DMS114 treated with DMSO at 0.1 percent for 48 hours (cell line): Measurements from ENCODE around the gene ZNF451.
"Not testable (repeated sequence)": the region's sequence is repeated elsewhere in the genome, so short reads cannot be mapped to it uniquely, and the experiment has no call there.

Source experiments
- DNase-seq: peaks from one replicate; lab custom pipeline; 2025; ENCODE audit not compliant: unreplicated experiment; lab: John Stamatoyannopoulos, UW

Gene ZNF451, protein sequence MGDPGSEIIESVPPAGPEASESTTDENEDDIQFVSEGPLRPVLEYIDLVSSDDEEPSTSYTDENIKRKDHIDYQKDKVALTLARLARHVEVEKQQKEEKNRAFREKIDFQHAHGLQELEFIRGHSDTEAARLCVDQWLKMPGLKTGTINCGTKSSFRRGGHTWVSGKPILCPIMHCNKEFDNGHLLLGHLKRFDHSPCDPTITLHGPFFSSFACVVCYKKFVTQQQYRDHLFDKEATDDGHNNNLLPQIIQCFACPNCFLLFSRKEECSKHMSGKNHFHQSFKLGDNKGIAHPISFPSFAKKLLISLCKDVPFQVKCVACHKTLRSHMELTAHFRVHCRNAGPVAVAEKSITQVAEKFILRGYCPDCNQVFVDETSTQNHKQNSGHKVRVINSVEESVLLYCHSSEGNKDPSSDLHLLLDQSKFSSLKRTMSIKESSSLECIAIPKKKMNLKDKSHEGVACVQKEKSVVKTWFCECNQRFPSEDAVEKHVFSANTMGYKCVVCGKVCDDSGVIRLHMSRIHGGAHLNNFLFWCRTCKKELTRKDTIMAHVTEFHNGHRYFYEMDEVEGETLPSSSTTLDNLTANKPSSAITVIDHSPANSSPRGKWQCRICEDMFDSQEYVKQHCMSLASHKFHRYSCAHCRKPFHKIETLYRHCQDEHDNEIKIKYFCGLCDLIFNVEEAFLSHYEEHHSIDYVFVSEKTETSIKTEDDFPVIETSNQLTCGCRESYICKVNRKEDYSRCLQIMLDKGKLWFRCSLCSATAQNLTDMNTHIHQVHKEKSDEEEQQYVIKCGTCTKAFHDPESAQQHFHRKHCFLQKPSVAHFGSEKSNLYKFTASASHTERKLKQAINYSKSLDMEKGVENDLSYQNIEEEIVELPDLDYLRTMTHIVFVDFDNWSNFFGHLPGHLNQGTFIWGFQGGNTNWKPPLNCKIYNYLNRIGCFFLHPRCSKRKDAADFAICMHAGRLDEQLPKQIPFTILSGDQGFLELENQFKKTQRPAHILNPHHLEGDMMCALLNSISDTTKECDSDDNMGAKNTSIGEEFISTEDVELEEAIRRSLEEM

DNA sequence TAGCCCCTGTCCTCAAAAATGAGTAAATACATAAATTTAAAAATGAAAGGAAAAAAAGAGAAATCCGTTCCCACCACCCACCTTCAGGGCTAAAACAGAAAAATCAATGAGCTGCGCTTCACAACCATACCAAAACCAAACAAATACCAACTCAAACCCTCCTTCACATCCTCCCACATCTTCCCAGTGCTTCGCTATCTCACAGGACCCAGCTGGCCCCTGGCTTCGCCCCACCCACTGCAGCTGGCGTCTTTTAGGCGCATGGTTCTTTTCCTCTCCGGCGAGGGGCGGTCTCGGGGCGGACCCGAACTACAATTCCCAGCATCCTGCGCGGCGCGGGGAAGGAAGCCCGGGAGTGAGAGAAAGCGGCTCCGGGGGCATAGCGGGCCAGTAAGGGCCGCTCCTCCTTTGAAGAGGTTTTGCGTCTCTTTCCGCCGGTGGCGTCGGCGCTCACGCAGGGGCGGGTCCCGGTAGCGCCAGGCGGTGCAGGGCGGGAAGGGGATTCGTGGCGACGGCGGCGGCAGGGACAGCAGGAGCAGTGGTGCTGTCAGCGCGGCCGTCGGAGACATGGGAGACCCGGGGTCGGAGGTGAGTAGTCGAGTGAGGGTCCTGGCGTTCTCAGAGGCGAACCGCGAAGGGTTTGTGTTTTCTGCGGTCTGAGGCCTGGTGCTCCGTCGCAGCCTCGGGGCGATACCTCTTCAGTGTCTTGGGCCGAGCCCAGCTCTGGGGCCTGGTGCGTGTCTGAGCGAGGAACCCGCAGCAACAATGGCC lies at the start of gene ZNF451:
TSS of gene ZNF451 (plus strand) at position 502 of the 771 bp plus-strand sequence. CDS start at position 568, 66 bp downstream.
- peak; percentile 98 for DNase-seq

DNA sequence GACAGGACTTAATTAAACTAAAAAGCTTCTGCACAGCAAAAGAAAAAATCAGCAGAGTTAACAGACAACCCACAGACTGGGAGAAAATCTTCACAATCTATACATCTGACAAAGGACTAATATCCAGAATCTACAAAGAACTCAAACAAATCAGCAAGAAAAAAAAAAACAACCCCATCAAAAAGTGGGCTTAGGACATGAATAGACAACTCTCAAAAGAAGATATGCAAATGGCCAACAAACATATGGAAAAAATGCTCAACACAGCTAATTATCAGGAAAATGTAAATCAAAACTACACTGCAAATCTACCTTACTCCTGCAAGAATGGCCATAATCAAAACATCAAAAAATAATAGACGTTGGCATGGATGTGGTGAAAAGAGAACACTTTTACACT lies 45.9 kb upstream of the ZNF451 start:
- DNase-seq: not testable (repeated sequence)

DNA sequence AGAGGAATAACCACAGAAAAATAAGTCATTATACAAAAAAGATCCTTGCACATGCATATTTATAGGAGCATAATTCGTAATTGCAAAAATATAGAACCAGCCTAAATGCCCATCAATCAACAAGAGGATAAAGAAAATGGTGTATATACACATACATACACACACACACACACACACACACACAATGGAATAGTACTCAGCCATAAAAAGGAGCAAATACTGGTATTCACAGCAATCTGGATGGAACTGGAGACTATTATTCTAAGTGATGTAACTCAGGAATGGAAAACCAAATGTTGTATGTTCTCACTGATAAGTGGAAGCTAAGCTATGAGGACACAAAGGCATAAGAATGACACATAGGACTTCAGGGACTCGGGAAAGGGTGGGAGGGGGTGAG lies 45.4 kb upstream of the ZNF451 start:
- no peak for DNase-seq

DNA sequence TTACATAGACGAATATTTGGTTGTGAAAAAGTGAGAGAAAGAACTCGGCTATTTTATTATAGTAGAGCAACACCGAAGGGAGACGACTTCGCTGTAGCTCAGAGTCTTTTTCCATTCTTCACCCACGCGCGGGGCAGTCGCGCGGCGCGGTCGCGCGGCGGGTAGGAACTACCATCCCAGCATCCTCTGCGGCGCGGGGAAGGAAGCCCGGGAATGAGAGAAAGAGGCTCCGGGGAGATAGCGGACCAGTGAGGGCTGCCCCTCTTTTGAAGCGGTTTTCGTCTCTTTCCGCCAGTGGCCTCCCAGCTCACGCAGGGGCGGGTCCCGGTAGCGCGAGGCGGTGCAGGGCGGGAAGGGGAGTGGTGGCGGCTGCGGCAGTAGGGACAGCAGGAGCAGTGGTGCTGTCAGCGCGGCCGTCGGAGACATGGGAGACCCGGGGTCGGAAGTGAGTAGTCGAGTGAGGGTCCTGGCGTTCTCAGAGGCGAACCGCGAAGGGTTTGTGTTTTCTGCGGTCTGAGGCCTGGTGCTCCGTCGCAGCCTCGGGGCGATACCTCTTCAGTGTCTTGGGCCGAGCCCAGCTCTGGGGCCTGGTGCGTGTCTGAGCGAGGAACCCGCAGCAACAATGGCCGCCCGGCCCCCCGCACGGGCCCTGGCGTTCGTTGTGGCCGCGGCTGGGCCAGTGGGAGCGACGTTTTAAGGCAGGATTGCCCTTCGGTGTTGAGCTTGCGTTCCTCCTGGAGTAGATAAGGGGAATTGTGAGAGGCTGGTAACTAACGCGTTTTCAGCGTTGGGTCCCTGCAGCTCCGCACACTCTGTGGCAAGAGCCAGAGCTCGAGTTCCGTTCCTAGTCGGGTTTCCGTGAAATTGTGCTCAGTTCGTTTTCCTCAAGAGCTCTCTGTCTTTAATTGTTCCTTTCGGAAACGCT lies 43.4 kb upstream of the ZNF451 start, which contains the start of gene KIAA1586:
TSS of gene KIAA1586 (plus strand) at position 362 of the 925 bp plus-strand sequence. CDS start at position 425, 63 bp downstream.
- peak; percentile 95 for DNase-seq

DNA sequence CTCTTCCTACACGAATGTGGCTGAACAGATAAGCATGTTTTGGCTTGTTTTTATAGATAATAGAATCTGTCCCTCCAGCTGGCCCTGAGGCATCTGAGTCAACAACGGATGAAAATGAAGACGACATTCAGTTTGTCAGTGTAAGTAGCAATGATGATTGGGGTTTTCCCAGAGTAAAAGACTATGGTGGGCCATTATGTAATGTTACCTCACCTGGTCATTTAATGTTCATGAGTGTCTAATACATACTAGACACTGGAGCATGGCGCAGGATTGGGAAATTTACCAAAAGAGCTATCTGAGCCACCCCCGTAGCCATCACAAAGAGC lies 42.8 kb upstream of the ZNF451 start:
- DNase-seq: not testable (repeated sequence)

DNA sequence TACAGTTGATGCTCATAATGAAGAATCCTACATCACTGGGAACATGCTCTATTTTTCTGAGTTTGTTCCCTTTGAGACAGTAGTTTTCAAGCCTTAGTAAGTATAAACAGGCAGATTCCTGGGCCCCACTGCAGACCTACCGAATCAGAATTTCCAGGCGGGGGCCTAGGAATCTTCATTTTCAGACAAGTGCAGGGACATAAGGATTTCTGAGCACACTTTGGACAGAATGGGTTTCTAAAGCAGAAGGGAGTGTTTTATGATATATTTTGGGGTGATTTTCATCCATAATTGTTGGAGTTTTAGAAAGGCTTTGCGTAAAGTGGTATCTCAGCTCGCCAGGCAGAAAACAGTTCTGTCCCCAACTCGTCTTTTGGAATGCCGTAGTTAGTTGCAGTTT lies 42.1 kb upstream of the ZNF451 start:
- DNase-seq: not testable (repeated sequence)

DNA sequence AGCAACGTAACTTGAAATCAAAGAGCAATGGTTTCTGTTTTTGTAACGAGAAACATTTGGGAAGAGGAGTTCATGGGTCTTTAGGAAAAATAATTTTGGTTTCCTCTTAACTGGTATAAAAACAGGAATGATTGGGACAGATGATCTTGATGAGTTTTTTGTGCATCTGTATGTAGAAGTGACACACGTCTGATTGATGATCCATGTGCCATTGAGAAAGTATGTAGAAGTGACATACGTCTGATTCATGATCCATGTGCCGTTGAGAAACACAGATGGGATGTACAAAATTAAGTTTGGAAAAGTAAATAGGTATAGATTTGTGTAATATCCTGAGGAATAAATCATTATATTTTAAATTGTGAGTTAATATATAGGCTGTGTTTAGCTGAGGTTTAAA lies 41.4 kb upstream of the ZNF451 start:
- DNase-seq: no peak

DNA sequence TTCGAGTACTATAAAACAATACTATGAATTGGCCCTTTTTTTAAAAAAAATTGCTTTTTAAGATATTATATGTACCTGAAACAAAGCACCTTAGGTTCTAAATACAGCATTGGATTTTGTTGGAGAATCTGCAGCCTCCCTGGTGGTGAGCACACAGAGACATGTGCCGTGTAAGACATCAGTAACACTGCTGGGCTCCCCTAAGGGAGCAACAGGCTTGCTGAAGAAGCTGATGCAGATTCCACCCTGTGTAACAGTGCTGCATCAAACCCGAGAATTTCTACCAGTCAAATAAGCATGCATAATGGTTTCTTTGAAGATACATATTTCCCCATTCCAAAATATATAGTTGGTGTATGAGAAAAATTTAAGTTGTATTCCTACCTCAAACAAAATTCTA lies 26.1 kb upstream of the ZNF451 start:
- DNase-seq: no peak

DNA sequence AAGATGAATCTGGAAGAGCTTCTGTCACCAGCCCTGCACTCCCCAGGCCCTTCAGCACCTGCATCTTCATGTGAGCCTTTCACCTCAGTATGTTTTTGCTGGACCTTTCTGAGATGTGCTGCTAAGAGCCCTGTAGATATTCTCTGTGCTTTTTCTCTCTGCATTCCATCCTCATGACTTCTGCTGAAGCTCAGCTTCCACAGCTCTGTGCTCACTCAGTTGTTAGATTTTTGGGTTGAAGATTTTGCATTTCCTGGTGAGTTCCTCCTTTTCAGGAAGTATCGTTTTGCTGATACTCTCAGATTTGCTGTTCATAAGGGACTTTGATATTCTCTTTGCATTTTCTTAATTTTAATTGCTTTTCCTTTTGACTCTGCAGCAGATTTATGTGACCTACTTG lies 25.2 kb upstream of the ZNF451 start:
- DNase-seq: no peak

DNA sequence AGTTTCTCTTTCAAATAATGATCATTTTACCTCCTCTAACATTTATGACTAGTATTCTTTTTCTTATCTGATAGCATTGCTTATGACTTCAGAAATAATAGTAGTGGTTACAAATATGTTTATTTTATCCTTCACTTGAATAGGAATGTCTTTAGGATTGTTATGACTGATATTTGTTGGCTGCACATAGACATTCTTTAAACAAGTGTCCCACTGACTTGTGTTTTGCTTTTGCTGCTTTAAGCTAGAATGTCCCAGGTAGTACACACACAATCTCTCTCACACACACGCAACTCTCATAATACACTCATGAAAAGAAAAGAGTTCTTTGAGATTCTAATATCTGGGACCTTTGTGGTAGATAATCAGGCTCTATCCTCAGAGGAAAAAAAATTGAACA lies 21.9 kb upstream of the ZNF451 start:
- DNase-seq: no peak

DNA sequence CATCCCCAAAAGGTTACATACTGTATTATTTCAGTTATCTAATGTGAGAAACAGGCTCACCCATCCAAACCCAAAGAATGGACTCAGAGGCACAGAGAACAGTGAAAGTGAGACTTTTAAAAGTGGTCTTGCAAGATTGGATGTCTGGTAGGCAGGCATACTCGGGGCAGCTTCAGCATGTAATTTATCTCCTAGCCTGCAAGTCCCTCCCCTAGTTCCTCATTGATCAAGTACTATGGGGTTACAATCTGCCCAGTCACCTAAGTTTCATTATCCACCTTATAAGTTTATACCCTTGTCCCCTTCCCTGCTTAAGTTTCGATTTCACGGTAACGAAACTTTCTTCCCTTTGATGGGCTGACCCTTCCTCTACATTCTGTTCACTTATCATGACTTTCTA lies 20.8 kb upstream of the ZNF451 start:
- DNase-seq: no peak

DNA sequence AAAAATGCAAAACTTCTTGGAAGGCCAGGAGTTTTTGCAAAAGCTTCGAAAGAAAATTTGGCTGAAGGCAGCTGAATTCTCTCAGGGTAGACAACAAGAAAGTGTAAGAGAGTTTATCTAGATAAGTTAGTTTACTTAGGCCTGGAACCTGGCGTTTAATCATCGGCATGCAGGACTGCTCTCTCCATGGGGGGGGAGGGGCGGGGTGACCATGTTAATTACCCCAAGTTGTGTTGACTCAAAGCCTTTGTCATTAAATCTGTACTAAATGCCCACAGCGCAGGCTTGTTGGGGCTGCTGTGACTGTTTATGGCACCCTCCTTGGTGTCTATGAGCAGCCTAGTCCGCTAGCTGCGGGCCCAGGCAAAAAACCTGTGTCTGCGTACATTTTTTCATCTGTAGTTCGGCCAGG lies 20.1 kb upstream of the ZNF451 start:
- DNase-seq: no peak

DNA sequence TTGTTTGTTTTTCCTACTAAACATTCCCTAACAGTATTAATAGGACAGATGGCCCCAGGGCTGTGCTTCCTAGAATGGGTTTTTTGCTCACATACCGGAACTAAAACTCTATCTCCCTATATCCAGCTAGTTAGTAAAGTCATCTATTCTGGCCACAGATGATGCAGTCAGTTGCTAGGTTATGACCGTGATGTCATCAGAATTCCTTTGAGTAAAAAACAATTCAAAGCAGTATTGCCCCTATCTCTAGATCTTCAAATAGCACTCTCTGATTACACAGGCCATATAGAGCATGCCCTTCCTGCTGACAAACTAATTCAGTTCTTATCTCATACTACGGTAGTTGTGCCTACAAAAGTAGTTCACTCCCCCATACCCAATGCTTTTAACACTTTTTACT lies 17.9 kb upstream of the ZNF451 start:
- DNase-seq: no peak

DNA sequence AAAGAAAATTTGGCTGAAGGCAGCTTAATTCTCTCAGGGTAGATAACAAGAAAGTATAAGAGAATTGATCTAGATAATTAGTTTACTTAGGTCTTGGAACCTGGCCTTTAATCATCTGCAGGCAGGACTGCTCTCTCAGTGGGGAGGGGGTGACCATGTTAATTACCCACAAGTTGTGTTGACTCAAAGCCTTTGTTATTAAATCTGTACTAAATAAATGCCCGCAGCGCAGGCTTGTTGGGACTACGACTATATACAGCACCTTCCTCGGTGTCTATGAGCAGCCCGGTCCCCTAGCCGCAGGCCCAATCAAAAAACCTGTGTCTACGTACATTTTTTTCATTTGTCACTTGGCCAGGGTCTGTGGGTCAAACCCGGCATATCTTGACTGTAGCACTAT lies 15.6 kb upstream of the ZNF451 start:
- DNase-seq: no peak

DNA sequence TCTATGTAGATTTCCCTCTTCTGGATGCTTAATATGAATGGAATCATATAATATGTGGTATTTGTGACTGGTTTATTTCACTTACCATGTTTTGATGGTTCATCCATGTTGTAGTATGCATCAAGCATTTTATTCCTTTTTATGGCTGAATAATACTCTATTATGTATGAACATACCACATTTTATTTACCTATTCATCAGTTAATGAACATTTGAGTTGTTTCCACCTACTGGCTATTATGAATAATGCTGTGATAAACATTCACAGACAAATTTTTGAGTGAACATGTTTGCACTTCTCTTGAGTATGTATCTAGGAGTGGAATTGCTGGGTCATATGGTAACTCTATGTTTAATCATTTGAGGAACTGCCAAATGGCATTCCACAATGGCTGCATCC lies 14.9 kb upstream of the ZNF451 start:
- no peak for DNase-seq

DNA sequence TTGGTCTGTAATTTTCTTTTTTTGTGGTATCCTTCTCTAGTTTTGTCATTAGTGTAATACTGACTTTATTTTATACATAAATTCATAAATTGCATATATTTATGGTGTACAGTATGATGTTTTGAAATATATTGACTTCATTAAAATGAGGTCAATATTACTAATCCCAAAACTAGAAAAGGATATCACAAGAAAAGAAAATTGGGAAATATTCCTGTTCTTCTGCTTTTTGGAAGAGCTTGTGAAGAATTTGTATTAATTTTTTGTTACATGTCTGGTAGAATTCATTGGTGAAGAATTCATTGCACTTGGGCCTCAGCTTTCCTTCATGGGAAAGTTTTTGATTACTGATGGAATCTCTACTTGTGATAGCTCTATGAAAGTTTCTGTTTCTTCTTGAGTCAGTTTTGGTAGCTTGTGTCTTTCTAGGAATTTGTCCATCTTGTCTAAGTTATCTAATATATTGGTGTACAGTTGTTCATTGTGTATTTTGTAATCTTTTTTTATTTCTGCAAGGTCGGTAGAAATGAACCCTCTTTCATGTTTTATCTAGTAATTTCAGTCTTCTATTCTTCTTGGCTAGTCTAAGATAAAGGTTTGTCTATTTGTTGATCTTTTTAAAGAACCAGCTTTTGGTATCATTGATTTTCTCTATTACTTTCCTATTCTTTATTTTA lies 11.3 kb upstream of the ZNF451 start:
- DNase-seq: no peak

DNA sequence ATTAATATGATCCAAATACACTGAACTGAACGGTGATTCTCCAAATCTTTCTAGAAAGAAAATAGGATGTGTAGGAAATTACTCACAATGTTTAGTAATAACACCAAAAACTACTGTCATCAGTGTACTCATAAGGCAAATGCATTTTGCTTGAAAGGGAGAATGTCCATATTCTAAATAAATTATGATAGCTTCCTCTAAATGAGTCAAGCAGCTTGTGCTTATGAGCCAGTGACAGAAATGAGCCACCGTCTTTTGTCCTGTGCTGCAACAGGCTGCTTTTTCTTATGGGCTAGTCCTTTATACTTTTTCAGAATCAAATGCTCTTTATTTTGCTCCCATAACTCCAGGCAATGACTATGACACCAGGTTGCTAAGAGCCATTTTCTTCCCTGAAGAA lies 4.5 kb upstream of the ZNF451 start:
- DNase-seq: no peak

DNA sequence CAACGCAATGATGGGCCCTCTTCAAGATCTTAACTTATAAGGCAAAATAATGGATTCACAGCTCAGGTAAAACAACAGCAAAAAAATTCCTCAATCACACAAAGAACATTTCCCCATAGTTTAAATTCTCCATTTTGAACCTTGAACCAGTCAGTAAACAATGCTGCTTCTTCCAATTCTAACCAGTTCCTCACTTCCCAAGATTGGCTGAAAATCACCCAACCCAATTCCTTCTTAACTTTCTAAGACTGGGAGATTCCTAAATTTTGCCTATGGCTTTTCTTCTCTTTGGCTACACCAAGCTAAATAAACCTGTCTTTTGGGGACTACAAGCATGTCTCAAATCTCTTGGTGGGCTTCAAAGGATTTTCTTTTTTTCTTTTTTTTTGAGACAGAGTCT lies 3.1 kb upstream of the ZNF451 start:
- DNase-seq: no peak

DNA sequence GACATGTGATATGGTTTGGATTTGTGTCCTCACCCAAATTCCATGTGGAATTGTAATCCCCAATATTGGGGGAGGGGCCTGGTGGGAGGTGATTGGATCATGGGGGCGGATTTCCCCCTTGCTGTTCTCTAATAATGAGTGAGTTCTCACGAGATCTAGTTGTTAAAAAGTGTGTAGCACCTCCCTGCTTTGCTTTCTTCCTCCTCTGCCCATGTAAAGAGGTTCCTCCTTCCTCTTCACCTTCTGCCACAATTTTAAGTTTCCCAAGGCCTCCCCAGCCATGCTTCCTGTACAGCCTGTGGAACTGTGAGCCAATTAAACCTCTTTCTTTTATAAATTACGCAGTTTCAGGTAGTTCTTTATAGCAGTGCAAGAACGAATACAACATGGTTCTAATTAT lies 2.1 kb upstream of the ZNF451 start:
- no peak for DNase-seq
